ENCODE results near the gene EFCAB12. TPM values are rescaled to one million over a fixed set of nuclear protein-coding genes. Genes with fewer than 3 reads are reported as not detected.

EFCAB12 gene
- total RNA-seq, 2 donors from 2014 or later: 0.82 to 0.93 TPM

- peak in 1 of 2 donors; percentile 36 for ATAC-seq
- H3K9me3 Mint-ChIP-seq: no peaks in the 10 kb centered on the region
- DNase-seq (ENCODE audit: low spot score in 2 of 2): no peak
- H3K27ac Mint-ChIP-seq: peak overlapping the region in 1 of 2 donors; percentile 50
- peaks cover 13 to 42% of the 10 kb centered on the region in 2 donors for H3K36me3 Mint-ChIP-seq
Measured at GRCh38 chr3:129432036-129432435, 3.6 kb upstream of the EFCAB12 start.

GRCh38 chr3:129429602-129430001, 1.2 kb upstream of the EFCAB12 start:
- no peak for DNase-seq (ENCODE audit: low spot score in 2 of 2)
- H3K36me3 Mint-ChIP-seq: peaks cover 6 to 22% of the 10 kb centered on the region in 2 donors
- ATAC-seq: no peak
- peak overlapping the region; percentile 59 to 71 for H3K27ac Mint-ChIP-seq
- H3K9me3 Mint-ChIP-seq: no peaks in the 10 kb centered on the region

- DNase-seq (ENCODE audit: low spot score in 2 of 2): peak in 1 of 2 donors; percentile 22
- H3K9me3 Mint-ChIP-seq: peaks cover 0 to 5% of the 10 kb centered on the region in 2 donors
Measured at GRCh38 chr3:129429080-129429451, 630 bp upstream of the EFCAB12 start.

GRCh38 chr3:129428007-129428375, 445 bp downstream of the EFCAB12 start:
- DNase-seq (ENCODE audit: low spot score in 2 of 2): no peak
- Mint-ChIP-seq H3K27ac (peak overlapping the region; percentile 17 to 71), H3K9me3 (peaks cover 0 to 8% of the 10 kb centered on the region in 2 donors), H3K36me3 (peaks cover 6 to 23% of the 10 kb centered on the region in 2 donors)
- ATAC-seq: no peak

More at GRCh38 chr3:129429080-129429451, 630 bp upstream of the EFCAB12 start:
- Mint-ChIP-seq H3K36me3 (peaks cover 6 to 26% of the 10 kb centered on the region in 2 donors), H3K27ac (peak overlapping the region; percentile 58 to 71)
- peak; percentile 25 to 35 for ATAC-seq

- ATAC-seq (no peak), DNase-seq (ENCODE audit: low spot score in 2 of 2) (no peak)
- H3K27ac Mint-ChIP-seq: peak overlapping the region; percentile 49 to 88
- H3K9me3 Mint-ChIP-seq: peaks cover 0 to 8% of the 10 kb centered on the region in 2 donors
- peaks cover 0 to 17% of the 10 kb centered on the region in 2 donors for H3K36me3 Mint-ChIP-seq
Measured at GRCh38 chr3:129425619-129426018, 2.8 kb downstream of the EFCAB12 start.

- Mint-ChIP-seq H3K9me3 (peaks cover 0 to 8% of the 10 kb centered on the region in 2 donors), H3K27ac (peak overlapping the region; percentile 49 to 88), H3K36me3 (peaks cover 0 to 17% of the 10 kb centered on the region in 2 donors)
- no peak for DNase-seq (ENCODE audit: low spot score in 2 of 2)
- ATAC-seq: peak in 1 of 2 donors; percentile 12
Measured at GRCh38 chr3:129425213-129425612, 3.2 kb downstream of the EFCAB12 start.

GRCh38 chr3:129424185-129424841, 4.1 kb downstream of the EFCAB12 start:
- Mint-ChIP-seq H3K27ac (peak overlapping the region; percentile 49 to 93), H3K36me3 (peaks cover 0 to 17% of the 10 kb centered on the region in 2 donors), H3K9me3 (peaks cover 0 to 8% of the 10 kb centered on the region in 2 donors)
- ATAC-seq: peak; percentile 57 to 81
- peak in 1 of 2 donors; percentile 37 for DNase-seq (ENCODE audit: low spot score in 2 of 2)

- no peak for ATAC-seq
- no peak overlapping the region for H3K27ac Mint-ChIP-seq
Measured at GRCh38 chr3:129422897-129423296, 5.5 kb downstream of the EFCAB12 start.

GRCh38 chr3:129421988-129422745, 6.3 kb downstream of the EFCAB12 start:
- Mint-ChIP-seq H3K27ac (no peak overlapping the region), H3K36me3 (peaks cover 0 to 17% of the 10 kb centered on the region in 2 donors), H3K9me3 (peaks cover 0 to 8% of the 10 kb centered on the region in 2 donors)
- DNase-seq (ENCODE audit: low spot score in 2 of 2) (no peak), ATAC-seq (no peak)

More at GRCh38 chr3:129422897-129423296, 5.5 kb downstream of the EFCAB12 start:
- H3K9me3 Mint-ChIP-seq: peaks cover 0 to 8% of the 10 kb centered on the region in 2 donors
- DNase-seq (ENCODE audit: low spot score in 2 of 2): no peak
- peaks cover 0 to 17% of the 10 kb centered on the region in 2 donors for H3K36me3 Mint-ChIP-seq

- Mint-ChIP-seq H3K9me3 (peaks cover 0 to 8% of the 10 kb centered on the region in 2 donors), H3K36me3 (peaks cover 0 to 17% of the 10 kb centered on the region in 2 donors), H3K27ac (no peak overlapping the region)
- DNase-seq (ENCODE audit: low spot score in 2 of 2) (no peak), ATAC-seq (no peak)
Measured at GRCh38 chr3:129421236-129421883, 7.1 kb downstream of the EFCAB12 start.

- Mint-ChIP-seq H3K36me3 (peaks cover 0 to 17% of the 10 kb centered on the region in 2 donors), H3K9me3 (peaks cover 0 to 7% of the 10 kb centered on the region in 2 donors), H3K27ac (no peak overlapping the region)
- no peak for DNase-seq (ENCODE audit: low spot score in 2 of 2)
- ATAC-seq: no peak
Measured at GRCh38 chr3:129419476-129419875, 9.0 kb downstream of the EFCAB12 start.

GRCh38 chr3:129418041-129418973, 10.1 kb downstream of the EFCAB12 start:
- DNase-seq (ENCODE audit: low spot score in 2 of 2) (no peak), ATAC-seq (no peak)
- Mint-ChIP-seq H3K27ac (no peak overlapping the region), H3K9me3 (no peaks in the 10 kb centered on the region), H3K36me3 (peaks cover 0 to 9% of the 10 kb centered on the region in 2 donors)

- no peaks in the 10 kb centered on the region for H3K9me3 Mint-ChIP-seq
- H3K36me3 Mint-ChIP-seq: peaks cover 0 to 9% of the 10 kb centered on the region in 2 donors
- ATAC-seq (no peak), DNase-seq (ENCODE audit: low spot score in 2 of 2) (no peak)
- H3K27ac Mint-ChIP-seq: no peak overlapping the region
Measured at GRCh38 chr3:129417326-129417725, 11.1 kb downstream of the EFCAB12 start.

- Mint-ChIP-seq H3K9me3 (no peaks in the 10 kb centered on the region), H3K36me3 (peaks cover 0 to 7% of the 10 kb centered on the region in 2 donors), H3K27ac (no peak overlapping the region)
- ATAC-seq (no peak), DNase-seq (ENCODE audit: low spot score in 2 of 2) (no peak)
Measured at GRCh38 chr3:129416415-129416814, 12.0 kb downstream of the EFCAB12 start.

- no peak for ATAC-seq
- no peak for DNase-seq (ENCODE audit: low spot score in 2 of 2)
- no peaks in the 10 kb centered on the region for H3K9me3 Mint-ChIP-seq
- peaks cover 0 to 2% of the 10 kb centered on the region in 2 donors for H3K36me3 Mint-ChIP-seq
- H3K27ac Mint-ChIP-seq: no peak overlapping the region
Measured at GRCh38 chr3:129415830-129416229, 12.6 kb downstream of the EFCAB12 start.

GRCh38 chr3:129415378-129415777, 13.1 kb downstream of the EFCAB12 start:
- peak overlapping the region in 1 of 2 donors; percentile 4 for H3K27ac Mint-ChIP-seq

More at GRCh38 chr3:129415378-129415777, 13.1 kb downstream of the EFCAB12 start:
- Mint-ChIP-seq H3K9me3 (no peaks in the 10 kb centered on the region), H3K36me3 (no peaks in the 10 kb centered on the region)
- ATAC-seq (no peak), DNase-seq (ENCODE audit: low spot score in 2 of 2) (no peak)

Data from activated naive CD4-positive, alpha-beta T cell treated with anti-CD3 and anti-CD28 coated beads, Interleukin-2, amount 50 U/mL, for 72 hours (primary cell).